Ishikawa (cell line): ENCODE results near the gene CXXC5.
A peak's percentile ranks its signal among the peaks of the same experiment; 100 is the strongest.

Experiments used
- CEBPB ChIP-seq: IDR thresholded peaks from 2 replicates; pipeline ENCODE4 v1.6.1; 2012
- CREB1 ChIP-seq: IDR thresholded peaks from 2 replicates; pipeline ENCODE4 v1.6.1; 2012; ENCODE audit warnings: low read depth
- FOXM1 ChIP-seq: IDR thresholded peaks from 2 replicates; pipeline ENCODE4 v1.6.1; 2012; ENCODE audit warnings: low read depth, borderline replicate concordance
- RAD21 ChIP-seq: IDR thresholded peaks from 2 replicates; pipeline ENCODE4 v1.6.1; 2012; ENCODE audit warnings: low read depth
- TAF1 ChIP-seq: IDR thresholded peaks from 2 replicates; pipeline ENCODE4 v1.6.1; 2012; ENCODE audit warnings: low read depth, mild to moderate bottlenecking
- TEAD4 ChIP-seq: IDR thresholded peaks from 2 replicates; pipeline ENCODE4 v1.6.1; 2012
- TF ChIP-seq, protein P1 (sequence below): IDR thresholded peaks from 2 replicates; pipeline ENCODE4 v1.6.1; 2012; ENCODE audit warnings: low read depth, mild to moderate bottlenecking
- TF ChIP-seq, protein P2 (sequence below): IDR thresholded peaks from 2 replicates; pipeline ENCODE4 v1.6.1; 2012
- TF ChIP-seq, protein P3 (sequence below): IDR thresholded peaks from 2 replicates; pipeline ENCODE4 v1.6.1; 2012

DNA sequence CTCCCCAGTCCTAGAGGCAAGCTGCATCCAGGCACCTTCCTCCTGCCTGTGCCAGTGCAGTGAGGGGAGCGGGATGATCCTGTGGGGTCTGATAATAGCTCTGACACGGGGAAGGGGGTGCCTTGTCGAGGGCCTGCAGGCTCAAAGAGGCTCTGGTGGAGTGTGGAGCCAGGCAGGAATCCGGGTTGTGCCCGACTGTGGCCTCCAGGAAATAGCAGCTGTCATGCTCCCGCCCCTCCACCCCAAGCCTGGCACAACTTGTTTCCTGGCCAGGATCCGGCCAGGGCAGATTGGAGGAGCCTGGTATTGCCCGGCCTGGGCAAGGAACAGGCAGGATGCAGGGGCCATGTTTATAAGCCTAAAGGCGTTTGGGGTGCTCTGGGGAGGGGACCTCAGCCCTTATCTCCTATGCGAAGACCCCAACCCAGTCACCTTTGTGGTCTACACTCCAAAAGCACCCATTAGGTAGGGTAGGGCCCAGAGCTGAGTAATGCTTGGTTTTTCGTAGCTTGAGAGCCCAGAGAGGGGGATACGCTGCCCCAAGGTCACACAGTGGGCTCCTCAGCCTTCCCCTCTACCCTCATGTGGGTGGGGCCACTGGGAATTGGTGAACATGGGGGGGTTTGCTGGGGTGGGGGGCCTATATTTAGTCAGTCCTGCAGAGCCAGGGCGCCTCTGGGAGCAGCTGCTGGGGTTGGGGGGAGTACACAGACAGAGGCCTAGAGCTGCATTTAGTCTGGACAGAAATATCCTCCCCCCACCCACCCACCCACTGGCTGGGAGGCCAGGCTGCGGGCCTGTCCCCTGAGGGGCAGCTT lies 12.2 kb downstream of the CXXC5 start:
- TF ChIP-seq, protein P1, sequence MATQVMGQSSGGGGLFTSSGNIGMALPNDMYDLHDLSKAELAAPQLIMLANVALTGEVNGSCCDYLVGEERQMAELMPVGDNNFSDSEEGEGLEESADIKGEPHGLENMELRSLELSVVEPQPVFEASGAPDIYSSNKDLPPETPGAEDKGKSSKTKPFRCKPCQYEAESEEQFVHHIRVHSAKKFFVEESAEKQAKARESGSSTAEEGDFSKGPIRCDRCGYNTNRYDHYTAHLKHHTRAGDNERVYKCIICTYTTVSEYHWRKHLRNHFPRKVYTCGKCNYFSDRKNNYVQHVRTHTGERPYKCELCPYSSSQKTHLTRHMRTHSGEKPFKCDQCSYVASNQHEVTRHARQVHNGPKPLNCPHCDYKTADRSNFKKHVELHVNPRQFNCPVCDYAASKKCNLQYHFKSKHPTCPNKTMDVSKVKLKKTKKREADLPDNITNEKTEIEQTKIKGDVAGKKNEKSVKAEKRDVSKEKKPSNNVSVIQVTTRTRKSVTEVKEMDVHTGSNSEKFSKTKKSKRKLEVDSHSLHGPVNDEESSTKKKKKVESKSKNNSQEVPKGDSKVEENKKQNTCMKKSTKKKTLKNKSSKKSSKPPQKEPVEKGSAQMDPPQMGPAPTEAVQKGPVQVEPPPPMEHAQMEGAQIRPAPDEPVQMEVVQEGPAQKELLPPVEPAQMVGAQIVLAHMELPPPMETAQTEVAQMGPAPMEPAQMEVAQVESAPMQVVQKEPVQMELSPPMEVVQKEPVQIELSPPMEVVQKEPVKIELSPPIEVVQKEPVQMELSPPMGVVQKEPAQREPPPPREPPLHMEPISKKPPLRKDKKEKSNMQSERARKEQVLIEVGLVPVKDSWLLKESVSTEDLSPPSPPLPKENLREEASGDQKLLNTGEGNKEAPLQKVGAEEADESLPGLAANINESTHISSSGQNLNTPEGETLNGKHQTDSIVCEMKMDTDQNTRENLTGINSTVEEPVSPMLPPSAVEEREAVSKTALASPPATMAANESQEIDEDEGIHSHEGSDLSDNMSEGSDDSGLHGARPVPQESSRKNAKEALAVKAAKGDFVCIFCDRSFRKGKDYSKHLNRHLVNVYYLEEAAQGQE, result no peak
- TF ChIP-seq, protein P2, sequence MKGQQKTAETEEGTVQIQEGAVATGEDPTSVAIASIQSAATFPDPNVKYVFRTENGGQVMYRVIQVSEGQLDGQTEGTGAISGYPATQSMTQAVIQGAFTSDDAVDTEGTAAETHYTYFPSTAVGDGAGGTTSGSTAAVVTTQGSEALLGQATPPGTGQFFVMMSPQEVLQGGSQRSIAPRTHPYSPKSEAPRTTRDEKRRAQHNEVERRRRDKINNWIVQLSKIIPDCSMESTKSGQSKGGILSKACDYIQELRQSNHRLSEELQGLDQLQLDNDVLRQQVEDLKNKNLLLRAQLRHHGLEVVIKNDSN, result no peak; the same call in 1 of the 2 replicates
- TF ChIP-seq TAF1 (no peak; the same call in 1 of the 2 replicates), FOXM1 (0 out of 2 replicates have a peak, but pooled peaks have one; percentile 75), CREB1 (no peak), TEAD4 (no peak), RAD21 (no peak), CEBPB (no peak)
- TF ChIP-seq, protein P3, sequence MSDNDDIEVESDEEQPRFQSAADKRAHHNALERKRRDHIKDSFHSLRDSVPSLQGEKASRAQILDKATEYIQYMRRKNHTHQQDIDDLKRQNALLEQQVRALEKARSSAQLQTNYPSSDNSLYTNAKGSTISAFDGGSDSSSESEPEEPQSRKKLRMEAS, result peak; percentile 69
